Adrenal gland (tissue), 5 donors: ENCODE data around the gene NLRC5.

Experiments used
- POLR2A ChIP-seq, 2 donors: fragments of 450-650 bp; IDR thresholded peaks; one replicate each; pipeline ENCODE4 v1.6.1; 2017; ENCODE audit warnings: antibody characterized with exemption in 2 of 2, mild to moderate bottlenecking in 2 of 2, moderate library complexity in 1 of 2
- TF ChIP-seq, protein P1 (sequence below), 6 experiments: fragments of 450-650 bp in 4 of 6; fragments of 200-600 bp in 2 of 6; sonication (generic) in 1 of 6; IDR thresholded peaks; 1 replicate in 5 of 6; 2 replicates in 1 of 6; pipeline versions ENCODE4 v1.5.1 to v1.8.0; 2016 to 2021; ENCODE audit warnings: antibody characterized with exemption in 6 of 6, mild to moderate bottlenecking in 2 of 6, moderate library complexity in 1 of 6
- donor health status: DM: no; HTN: no; CAD: no.

GRCh38 chr16:57102888-57103851 is 113.8 kb downstream of the NLRC5 start:
- TF ChIP-seq, protein P1, sequence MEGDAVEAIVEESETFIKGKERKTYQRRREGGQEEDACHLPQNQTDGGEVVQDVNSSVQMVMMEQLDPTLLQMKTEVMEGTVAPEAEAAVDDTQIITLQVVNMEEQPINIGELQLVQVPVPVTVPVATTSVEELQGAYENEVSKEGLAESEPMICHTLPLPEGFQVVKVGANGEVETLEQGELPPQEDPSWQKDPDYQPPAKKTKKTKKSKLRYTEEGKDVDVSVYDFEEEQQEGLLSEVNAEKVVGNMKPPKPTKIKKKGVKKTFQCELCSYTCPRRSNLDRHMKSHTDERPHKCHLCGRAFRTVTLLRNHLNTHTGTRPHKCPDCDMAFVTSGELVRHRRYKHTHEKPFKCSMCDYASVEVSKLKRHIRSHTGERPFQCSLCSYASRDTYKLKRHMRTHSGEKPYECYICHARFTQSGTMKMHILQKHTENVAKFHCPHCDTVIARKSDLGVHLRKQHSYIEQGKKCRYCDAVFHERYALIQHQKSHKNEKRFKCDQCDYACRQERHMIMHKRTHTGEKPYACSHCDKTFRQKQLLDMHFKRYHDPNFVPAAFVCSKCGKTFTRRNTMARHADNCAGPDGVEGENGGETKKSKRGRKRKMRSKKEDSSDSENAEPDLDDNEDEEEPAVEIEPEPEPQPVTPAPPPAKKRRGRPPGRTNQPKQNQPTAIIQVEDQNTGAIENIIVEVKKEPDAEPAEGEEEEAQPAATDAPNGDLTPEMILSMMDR (IDR thresholded peaks at IDR 0.05): no peak
- TF ChIP-seq POLR2A (IDR thresholded peaks at IDR 0.05): no peak
